ENCODE data around the gene NFIC.
"Not testable (repeated sequence)": the region's sequence is repeated elsewhere in the genome, so short reads cannot be mapped to it uniquely, and the experiment has no call there.

The NFIC gene

GRCh38 chr19:3325451-3325850 lies 40.9 kb upstream of the NFIC start (continued):
- TF ChIP-seq, protein P1, sequence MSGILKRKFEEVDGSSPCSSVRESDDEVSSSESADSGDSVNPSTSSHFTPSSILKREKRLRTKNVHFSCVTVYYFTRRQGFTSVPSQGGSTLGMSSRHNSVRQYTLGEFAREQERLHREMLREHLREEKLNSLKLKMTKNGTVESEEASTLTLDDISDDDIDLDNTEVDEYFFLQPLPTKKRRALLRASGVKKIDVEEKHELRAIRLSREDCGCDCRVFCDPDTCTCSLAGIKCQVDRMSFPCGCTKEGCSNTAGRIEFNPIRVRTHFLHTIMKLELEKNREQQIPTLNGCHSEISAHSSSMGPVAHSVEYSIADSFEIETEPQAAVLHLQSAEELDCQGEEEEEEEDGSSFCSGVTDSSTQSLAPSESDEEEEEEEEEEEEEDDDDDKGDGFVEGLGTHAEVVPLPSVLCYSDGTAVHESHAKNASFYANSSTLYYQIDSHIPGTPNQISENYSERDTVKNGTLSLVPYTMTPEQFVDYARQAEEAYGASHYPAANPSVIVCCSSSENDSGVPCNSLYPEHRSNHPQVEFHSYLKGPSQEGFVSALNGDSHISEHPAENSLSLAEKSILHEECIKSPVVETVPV (CRISPR knock-in tag; IDR thresholded peaks at IDR 0.05) = no peak
- no peak for TF ChIP-seq ZFP30 (CRISPR knock-in tag; IDR thresholded peaks at IDR 0.05)
- TF ChIP-seq RARB (CRISPR knock-in tag; IDR thresholded peaks at IDR 0.05) = no peak
- no peak for TF ChIP-seq PPARA (CRISPR knock-in tag; IDR thresholded peaks at IDR 0.05; ENCODE audit: borderline replicate concordance)
- no peak for TF ChIP-seq ZNF565 (CRISPR knock-in tag; conservative IDR thresholded peaks at IDR 0.05; ENCODE audit: low read depth)
- TF ChIP-seq PATZ1 (CRISPR knock-in tag; IDR thresholded peaks at IDR 0.05; ENCODE audit: borderline replicate concordance) = no peak

DNA sequence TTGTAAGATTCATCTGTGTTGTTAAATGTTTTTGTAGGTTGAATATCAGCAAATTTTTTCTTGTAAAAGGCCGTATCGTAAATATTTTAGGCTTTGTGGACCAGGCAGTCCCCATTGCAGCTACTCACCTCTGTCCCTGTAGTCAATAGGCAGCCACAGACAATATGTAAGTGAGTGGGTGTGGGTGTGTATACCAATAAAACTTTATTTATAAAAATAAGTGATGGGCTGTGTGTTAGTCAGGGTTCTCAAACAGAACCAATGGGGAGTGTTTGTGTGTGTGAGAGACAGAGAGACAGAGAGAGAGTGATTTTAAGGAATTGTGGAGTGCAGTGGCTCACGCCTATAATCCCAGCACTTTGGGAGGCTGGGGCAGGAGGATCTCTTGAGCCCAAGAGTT lies 37.6 kb upstream of the NFIC start:
- ATAC-seq = no peak
- no peak for TF ChIP-seq TSHZ2 (CRISPR knock-in tag; IDR thresholded peaks at IDR 0.05)
- TF ChIP-seq ZFP30 (CRISPR knock-in tag; IDR thresholded peaks at IDR 0.05) = no peak
- no peak for TF ChIP-seq CREB5 (CRISPR knock-in tag; IDR thresholded peaks at IDR 0.05; ENCODE audit: low read depth)
- TF ChIP-seq TCF4 (CRISPR knock-in tag; IDR thresholded peaks at IDR 0.05; ENCODE audit: borderline replicate concordance) = no peak
- no peak for TF ChIP-seq RARB (CRISPR knock-in tag; IDR thresholded peaks at IDR 0.05)
- no peak for TF ChIP-seq ZC3H10 (CRISPR knock-in tag; IDR thresholded peaks at IDR 0.05)
- TF ChIP-seq, protein P2, sequence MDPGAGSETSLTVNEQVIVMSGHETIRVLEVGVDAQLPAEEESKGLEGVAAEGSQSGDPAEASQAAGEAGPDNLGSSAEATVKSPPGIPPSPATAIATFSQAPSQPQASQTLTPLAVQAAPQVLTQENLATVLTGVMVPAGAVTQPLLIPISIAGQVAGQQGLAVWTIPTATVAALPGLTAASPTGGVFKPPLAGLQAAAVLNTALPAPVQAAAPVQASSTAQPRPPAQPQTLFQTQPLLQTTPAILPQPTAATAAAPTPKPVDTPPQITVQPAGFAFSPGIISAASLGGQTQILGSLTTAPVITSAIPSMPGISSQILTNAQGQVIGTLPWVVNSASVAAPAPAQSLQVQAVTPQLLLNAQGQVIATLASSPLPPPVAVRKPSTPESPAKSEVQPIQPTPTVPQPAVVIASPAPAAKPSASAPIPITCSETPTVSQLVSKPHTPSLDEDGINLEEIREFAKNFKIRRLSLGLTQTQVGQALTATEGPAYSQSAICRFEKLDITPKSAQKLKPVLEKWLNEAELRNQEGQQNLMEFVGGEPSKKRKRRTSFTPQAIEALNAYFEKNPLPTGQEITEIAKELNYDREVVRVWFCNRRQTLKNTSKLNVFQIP (CRISPR knock-in tag; IDR thresholded peaks at IDR 0.05; ENCODE audit: borderline replicate concordance, low read depth) = no peak
- no peak for TF ChIP-seq ISL1 (CRISPR knock-in tag; IDR thresholded peaks at IDR 0.05)
- no peak for TF ChIP-seq ARNTL (CRISPR knock-in tag; IDR thresholded peaks at IDR 0.05; ENCODE audit: borderline replicate concordance, low read depth)

GRCh38 chr19:3330047-3330446 lies 36.3 kb upstream of the NFIC start:
- ATAC-seq = no peak
- TF ChIP-seq OSR1 (CRISPR knock-in tag; IDR thresholded peaks at IDR 0.05) (no peak), ZNF565 (CRISPR knock-in tag; conservative IDR thresholded peaks at IDR 0.05; ENCODE audit: low read depth) (no peak), SNAI2 (CRISPR knock-in tag; IDR thresholded peaks at IDR 0.05) (no peak), CSDC2 (CRISPR knock-in tag; IDR thresholded peaks at IDR 0.05) (no peak), ISL1 (CRISPR knock-in tag; IDR thresholded peaks at IDR 0.05) (no peak)
- TF ChIP-seq, protein P2 (CRISPR knock-in tag; IDR thresholded peaks at IDR 0.05; ENCODE audit: borderline replicate concordance, low read depth) = no peak

GRCh38 chr19:3332232-3332631 lies 34.2 kb upstream of the NFIC start:
- ATAC-seq = not testable (repeated sequence)
